Fibroblast of mammary gland (primary cell): Measurements from ENCODE around the gene IKZF2.

Source experiments
- DNase-seq: peaks from one replicate; pipeline ENCODE4 v3.0.0-alpha.2; 2010; ENCODE audit warnings: low read depth
- H3K4me3 ChIP-seq: 2 replicates; pipeline ENCODE4 v1.5.1; 2011; ENCODE audit warnings: low read depth, mild to moderate bottlenecking, low read length, moderate library complexity; ENCODE audit not compliant: control insufficient read depth
- TF ChIP-seq, protein P1 (sequence below): conservative IDR thresholded peaks from 2 replicates; pipeline ENCODE4 v1.5.1; 2011; ENCODE audit warnings: low read depth, low read length, inconsistent platforms; ENCODE audit not compliant: control insufficient read depth, insufficient read depth

Gene IKZF2

DNA sequence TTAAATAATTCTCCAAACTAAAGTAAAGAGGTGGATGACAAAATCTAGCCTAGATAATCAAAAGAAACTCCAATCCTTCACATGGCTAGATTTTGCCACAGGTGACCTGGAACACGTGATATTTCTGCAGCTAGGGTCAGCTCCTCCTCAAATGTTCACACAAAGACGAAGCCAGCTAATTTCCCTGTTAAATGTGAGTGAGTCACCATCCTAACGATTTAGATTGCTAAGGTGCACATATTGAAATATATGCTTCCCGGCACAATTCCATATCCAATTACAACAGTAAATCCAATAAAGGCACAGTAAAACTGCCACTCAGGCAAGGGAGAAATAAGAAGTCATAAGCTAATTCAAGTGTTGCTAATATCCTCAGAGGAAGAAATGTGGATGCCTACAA lies 28.7 kb downstream of the IKZF2 start:
- no peak overlapping the region for H3K4me3 ChIP-seq
- TF ChIP-seq, protein P1, sequence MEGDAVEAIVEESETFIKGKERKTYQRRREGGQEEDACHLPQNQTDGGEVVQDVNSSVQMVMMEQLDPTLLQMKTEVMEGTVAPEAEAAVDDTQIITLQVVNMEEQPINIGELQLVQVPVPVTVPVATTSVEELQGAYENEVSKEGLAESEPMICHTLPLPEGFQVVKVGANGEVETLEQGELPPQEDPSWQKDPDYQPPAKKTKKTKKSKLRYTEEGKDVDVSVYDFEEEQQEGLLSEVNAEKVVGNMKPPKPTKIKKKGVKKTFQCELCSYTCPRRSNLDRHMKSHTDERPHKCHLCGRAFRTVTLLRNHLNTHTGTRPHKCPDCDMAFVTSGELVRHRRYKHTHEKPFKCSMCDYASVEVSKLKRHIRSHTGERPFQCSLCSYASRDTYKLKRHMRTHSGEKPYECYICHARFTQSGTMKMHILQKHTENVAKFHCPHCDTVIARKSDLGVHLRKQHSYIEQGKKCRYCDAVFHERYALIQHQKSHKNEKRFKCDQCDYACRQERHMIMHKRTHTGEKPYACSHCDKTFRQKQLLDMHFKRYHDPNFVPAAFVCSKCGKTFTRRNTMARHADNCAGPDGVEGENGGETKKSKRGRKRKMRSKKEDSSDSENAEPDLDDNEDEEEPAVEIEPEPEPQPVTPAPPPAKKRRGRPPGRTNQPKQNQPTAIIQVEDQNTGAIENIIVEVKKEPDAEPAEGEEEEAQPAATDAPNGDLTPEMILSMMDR: no peak
- DNase-seq: no peak

DNA sequence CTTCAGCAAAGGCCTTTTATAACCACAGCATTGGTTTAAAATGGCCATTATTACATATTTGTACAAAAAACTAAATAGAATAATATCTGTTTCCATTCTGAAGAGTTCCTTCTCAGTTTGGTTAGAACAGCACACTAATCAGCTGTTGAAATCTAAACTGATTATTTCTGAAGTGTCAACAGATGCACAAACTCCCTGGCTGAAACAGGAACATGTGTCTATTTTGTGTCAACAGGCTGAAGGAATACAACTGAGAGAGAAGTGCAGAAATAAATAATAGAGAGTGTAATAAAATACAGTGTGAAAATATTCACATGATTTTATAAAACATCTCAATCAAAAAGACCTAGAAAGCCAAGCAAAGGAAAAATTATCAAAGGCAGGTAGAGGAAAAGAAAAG lies 29.7 kb downstream of the IKZF2 start:
- TF ChIP-seq, protein P1: no peak
- no peak overlapping the region for H3K4me3 ChIP-seq
- no peak for DNase-seq

DNA sequence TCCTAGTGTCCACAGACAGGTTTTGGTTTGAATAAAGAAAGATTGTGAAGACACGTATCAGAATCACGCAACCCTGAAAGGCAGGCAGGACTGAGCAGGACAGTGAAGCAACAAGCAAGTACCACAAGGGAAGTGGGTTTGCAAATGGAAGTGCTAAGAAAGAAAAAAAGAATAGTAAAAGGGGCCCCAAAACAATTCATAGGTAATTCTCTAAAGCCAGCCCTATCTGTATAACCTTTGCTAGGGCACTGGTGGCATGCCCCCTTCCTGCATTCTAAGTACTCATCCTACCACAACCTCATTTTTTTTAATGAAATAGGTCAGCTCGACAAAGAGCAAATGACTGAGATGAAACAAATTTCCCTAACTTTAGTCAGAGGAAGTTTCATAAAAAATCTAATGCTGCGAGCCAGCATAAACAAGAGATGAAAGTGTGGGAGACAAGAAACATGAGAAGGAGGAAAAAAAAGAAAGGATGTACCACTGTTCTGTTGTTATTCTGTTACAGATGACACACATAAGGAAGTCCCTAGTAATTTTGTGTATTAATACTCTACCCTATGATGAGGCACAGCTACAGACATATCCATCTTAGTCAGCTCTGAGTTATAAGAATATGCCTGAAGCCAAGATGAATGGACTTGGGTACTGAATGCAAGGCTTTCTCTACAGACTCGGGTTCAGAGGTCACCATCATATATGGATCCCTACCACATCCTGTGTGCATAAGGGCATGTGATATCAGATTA lies 32.2 kb downstream of the IKZF2 start:
- DNase-seq: peak; percentile 89
- TF ChIP-seq, protein P1: no peak
- H3K4me3 ChIP-seq: no peak overlapping the region

DNA sequence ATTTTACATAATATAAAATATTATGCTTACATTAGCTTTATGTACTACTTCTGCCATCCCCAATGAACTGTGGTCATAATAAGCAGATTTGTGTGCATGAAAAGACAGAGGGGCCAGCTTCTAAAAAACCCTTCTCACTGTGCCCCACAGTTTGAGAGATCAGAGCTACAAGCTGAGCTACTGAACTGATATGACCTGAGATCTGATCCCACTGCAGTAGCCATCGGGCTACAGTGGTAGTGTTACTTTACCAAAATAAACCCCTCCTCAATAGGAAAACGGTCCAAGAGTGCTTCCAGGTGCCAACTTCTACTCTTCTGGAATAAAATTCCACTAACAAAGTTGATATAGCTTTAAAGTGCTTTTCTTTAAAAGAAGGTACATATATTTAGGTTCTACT lies 43.1 kb downstream of the IKZF2 start:
- H3K4me3 ChIP-seq: no peak overlapping the region
- TF ChIP-seq, protein P1: no peak
- no peak for DNase-seq

DNA sequence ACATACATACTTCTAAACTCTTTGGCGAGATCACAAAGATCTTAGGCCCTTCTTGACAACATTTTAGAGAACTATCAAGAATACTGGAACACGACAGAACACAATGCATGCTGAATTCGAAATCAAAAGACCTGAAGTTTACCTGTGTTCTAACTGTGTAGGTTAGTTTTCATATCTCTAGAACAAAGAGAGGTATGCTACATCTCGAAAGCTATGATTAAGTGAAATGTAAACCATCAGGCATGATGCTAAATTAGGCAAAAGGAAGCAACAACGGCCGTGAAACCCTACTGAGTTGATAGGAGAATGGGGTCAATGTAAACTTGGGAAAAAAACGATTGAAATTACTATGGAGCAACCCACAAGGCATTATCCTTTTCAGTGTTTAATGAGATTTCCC lies 43.7 kb downstream of the IKZF2 start:
- H3K4me3 ChIP-seq: no peak overlapping the region
- no peak for DNase-seq
- TF ChIP-seq, protein P1: no peak

DNA sequence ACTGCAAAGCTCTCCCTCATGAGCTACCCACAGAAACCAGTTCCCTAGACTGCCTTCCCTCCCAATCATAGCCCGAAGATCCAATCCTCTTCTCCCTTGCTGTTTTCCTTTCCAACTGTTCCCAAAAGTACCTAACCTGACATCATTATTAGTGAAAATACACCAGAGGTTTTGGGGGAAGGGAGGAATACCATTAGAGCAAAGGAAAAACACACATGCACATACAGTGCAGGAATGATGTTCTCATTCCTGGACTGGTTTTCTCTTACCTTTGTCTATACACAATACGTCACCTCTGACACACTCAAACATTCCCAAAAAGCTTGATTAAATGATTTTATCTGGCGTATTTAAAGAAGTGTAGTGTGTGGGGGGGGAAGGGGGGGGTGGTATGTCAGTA lies 46.2 kb downstream of the IKZF2 start:
- TF ChIP-seq, protein P1: no peak
- no peak overlapping the region for H3K4me3 ChIP-seq
- no peak for DNase-seq

DNA sequence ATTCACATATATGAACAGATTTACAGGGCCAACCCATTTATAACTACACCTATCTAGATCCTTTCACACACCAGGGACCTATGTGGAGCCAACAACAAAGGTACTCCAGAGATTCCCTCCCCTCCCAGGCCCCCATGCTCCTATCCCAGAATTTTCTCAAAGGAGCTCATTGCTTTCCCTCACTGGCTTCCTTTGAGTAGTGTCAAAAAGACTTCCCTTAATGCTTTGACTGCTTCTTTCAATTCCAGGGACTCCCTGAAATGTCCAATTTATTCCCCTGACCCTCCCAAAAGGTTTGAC lies 46.6 kb downstream of the IKZF2 start:
- TF ChIP-seq, protein P1: no peak
- no peak for DNase-seq
- H3K4me3 ChIP-seq: no peak overlapping the region
